HEK293 (cell line): ENCODE results near the gene CLEC18B.
"Not testable (repeated sequence)": the region's sequence is repeated elsewhere in the genome, so short reads cannot be mapped to it uniquely, and the experiment has no call there.

Source experiments
- PBX3 ChIP-seq: sonication (generic); formaldehyde crosslinking; IDR thresholded peaks from 2 replicates; pipeline ENCODE4 v1.8.1; 2022; ENCODE audit warnings: mild to moderate bottlenecking, moderate library complexity, missing genetic modification reagents
- YY1 ChIP-seq: fragments of 450-650 bp; formaldehyde crosslinking; IDR thresholded peaks from 2 replicates; pipeline ENCODE4 v1.5.1; 2018; ENCODE audit warnings: missing biosample characterization, missing genetic modification characterization
- ZNF830 ChIP-seq: fragments of 450-650 bp; IDR thresholded peaks from 2 replicates; pipeline ENCODE4 v1.5.0; 2018; ENCODE audit warnings: missing biosample characterization, missing genetic modification characterization, low read depth, mild to moderate bottlenecking, moderate library complexity
- TF ChIP-seq, protein P1 (sequence below): fragments of 450-650 bp; formaldehyde crosslinking; IDR thresholded peaks from 2 replicates; pipeline ENCODE4 v1.5.1; 2016; ENCODE audit warnings: missing biosample characterization, missing genetic modification characterization

GRCh38 chr16:74419811-74420210, 1.5 kb downstream of the CLEC18B start:
- TF ChIP-seq, protein P1, sequence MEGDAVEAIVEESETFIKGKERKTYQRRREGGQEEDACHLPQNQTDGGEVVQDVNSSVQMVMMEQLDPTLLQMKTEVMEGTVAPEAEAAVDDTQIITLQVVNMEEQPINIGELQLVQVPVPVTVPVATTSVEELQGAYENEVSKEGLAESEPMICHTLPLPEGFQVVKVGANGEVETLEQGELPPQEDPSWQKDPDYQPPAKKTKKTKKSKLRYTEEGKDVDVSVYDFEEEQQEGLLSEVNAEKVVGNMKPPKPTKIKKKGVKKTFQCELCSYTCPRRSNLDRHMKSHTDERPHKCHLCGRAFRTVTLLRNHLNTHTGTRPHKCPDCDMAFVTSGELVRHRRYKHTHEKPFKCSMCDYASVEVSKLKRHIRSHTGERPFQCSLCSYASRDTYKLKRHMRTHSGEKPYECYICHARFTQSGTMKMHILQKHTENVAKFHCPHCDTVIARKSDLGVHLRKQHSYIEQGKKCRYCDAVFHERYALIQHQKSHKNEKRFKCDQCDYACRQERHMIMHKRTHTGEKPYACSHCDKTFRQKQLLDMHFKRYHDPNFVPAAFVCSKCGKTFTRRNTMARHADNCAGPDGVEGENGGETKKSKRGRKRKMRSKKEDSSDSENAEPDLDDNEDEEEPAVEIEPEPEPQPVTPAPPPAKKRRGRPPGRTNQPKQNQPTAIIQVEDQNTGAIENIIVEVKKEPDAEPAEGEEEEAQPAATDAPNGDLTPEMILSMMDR (tag by site-specific recombination): not testable (repeated sequence)
- TF ChIP-seq YY1 (tag by site-specific recombination); PBX3 (CRISPR knock-in tag); ZNF830 (tag by site-specific recombination): not testable (repeated sequence)
